ENCODE data around the gene CFAP97. TPM values are rescaled to one million over a fixed set of nuclear protein-coding genes. Genes with fewer than 3 reads are reported as not detected.

CFAP97 gene
- total RNA-seq, 6 experiments from 2014 or later = 11.7 to 25.6 (median 20.5) TPM

DNA sequence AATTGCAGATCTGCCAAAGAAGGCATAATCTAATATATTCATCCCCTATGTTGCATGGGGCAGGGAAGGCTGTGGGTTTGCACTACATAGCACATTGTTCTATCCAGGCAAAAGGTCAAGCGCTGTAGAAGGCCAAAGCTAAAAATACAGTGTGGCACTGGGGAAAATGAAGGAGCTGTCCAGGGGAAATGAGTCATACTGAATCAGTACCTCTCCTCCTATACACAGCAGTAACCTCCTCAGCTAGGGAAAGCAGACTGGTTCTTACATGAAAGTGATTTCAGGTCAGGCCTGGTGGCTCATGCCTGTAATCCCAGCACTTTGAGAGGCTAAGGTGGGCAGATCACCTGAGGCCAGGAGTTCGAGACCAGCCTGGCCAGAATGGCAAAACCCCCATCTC, 91.7 kb downstream of the CFAP97 start:
- Histone ChIP-seq H3K27ac (peak overlapping the region in 1 of 3 donors; percentile 9), H3K9me3 (no peaks in the 10 kb centered on the region), H3K27me3 (no peaks in the 10 kb centered on the region), H3K36me3 (no peaks in the 10 kb centered on the region), H3K4me1 (peaks cover 0 to 43% (median 14%) of the 10 kb centered on the region in 4 donors), H3K4me3 (no peak overlapping the region)
- intact Hi-C loops (cut with DNase I) = no loop called here
- ATAC-seq (peak; percentile 19 to 77 (median 64)), DNase-seq (no peak)
- TF ChIP-seq POLR2A (IDR thresholded peaks at IDR 0.05) = no peak
- TF ChIP-seq, protein P1, sequence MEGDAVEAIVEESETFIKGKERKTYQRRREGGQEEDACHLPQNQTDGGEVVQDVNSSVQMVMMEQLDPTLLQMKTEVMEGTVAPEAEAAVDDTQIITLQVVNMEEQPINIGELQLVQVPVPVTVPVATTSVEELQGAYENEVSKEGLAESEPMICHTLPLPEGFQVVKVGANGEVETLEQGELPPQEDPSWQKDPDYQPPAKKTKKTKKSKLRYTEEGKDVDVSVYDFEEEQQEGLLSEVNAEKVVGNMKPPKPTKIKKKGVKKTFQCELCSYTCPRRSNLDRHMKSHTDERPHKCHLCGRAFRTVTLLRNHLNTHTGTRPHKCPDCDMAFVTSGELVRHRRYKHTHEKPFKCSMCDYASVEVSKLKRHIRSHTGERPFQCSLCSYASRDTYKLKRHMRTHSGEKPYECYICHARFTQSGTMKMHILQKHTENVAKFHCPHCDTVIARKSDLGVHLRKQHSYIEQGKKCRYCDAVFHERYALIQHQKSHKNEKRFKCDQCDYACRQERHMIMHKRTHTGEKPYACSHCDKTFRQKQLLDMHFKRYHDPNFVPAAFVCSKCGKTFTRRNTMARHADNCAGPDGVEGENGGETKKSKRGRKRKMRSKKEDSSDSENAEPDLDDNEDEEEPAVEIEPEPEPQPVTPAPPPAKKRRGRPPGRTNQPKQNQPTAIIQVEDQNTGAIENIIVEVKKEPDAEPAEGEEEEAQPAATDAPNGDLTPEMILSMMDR (IDR thresholded peaks at IDR 0.05) = no peak
- 51% methylated on average over 2 of the region's 2 CpGs for WGBS (ENCODE audit: insufficient coverage, low coverage, low lambda C conversion rate, missing lambda C conversion rate)

DNA sequence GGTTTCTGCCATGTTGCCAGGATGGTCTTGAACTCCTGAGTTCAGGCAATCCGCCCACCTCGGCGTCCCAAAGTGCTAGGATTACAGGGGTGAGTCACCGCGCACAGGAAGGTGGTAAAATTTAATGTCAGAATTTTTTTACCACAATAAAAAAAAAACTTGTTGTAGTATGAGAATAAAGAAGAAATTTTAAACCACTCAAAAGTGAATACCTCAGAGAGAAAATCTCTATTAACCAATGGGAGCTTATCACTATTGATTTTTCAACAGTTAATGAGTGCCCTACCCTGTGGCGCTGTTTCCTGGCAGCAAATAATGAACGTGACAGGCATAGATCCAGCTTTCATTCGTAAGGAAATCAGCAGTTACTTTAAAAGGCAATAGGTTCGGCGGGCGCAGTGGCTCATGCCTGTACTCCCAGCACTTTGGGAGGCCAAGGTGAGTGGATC, 93.4 kb downstream of the CFAP97 start:
- H3K27me3 ChIP-seq = no peaks in the 10 kb centered on the region
- TF ChIP-seq, protein P1 (IDR thresholded peaks at IDR 0.05) = no peak
- TF ChIP-seq POLR2A (IDR thresholded peaks at IDR 0.05) = no peak
- WGBS (ENCODE audit: insufficient coverage, low coverage, low lambda C conversion rate, missing lambda C conversion rate) = 36% methylated on average over 11 of the region's 11 CpGs
- ATAC-seq = peak; percentile 51 to 71 (median 64)
- H3K4me1 ChIP-seq = peaks cover 0 to 37% (median 15%) of the 10 kb centered on the region in 4 donors
- H3K36me3 ChIP-seq = no peaks in the 10 kb centered on the region
- H3K4me3 ChIP-seq = no peak overlapping the region
- H3K9me3 ChIP-seq = no peaks in the 10 kb centered on the region
- intact Hi-C loops (cut with DNase I) = no loop called here
- H3K27ac ChIP-seq = peak overlapping the region in 2 of 3 donors; percentile 73 to 76
- peak; percentile 55 to 77 (median 75) for DNase-seq

DNA sequence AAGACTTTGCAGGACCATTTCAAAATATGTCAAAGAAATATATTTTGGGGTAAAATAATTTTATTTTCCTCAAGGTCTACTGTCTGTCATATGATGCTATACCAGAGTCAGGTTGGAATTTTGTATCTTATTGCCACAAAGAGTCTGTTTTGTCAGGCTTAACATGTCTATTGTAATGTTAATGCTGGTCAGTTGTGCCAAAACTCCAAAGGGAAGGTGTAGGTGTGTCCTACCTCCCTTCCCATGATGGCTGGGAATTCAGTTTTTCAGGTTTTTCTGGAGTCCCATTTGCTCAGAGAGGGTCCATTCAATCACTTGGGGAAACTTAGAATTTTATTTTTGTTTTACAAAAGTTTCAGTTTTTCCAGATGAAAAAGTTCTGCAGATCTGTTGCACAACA, 94.1 kb downstream of the CFAP97 start:
- H3K27ac ChIP-seq = peak overlapping the region in 2 of 3 donors; percentile 73 to 76
- H3K4me1 ChIP-seq = peaks cover 0 to 41% (median 18%) of the 10 kb centered on the region in 4 donors
- DNase-seq (no peak), ATAC-seq (peak in 1 of 4 donors; percentile 2)
- TF ChIP-seq, protein P1 (IDR thresholded peaks at IDR 0.05) = no peak
- no peak for TF ChIP-seq POLR2A (IDR thresholded peaks at IDR 0.05)
- intact Hi-C loops (cut with DNase I) = no loop called here
- H3K9me3 ChIP-seq = no peaks in the 10 kb centered on the region
- no peak overlapping the region for H3K4me3 ChIP-seq
- no peaks in the 10 kb centered on the region for H3K27me3 ChIP-seq
- no peaks in the 10 kb centered on the region for H3K36me3 ChIP-seq

Other genes starting within 250 kb of the CFAP97 start
- not detected for gene HELT, start 185.5 kb downstream of the CFAP97 start, total RNA-seq
- 10 to 100 TPM; 24.1 to 36.7 (median 27.0) TPM for gene SLC25A4, start 60.7 kb downstream of the CFAP97 start, total RNA-seq
- gene SNX25, start 5.6 kb upstream of the CFAP97 start, total RNA-seq = 10 to 100 TPM in 4 of 6 experiments, 1 to 10 TPM in 2; 8.0 to 13.0 (median 10.5) TPM
- gene LRP2BP, start 191.9 kb upstream of the CFAP97 start, total RNA-seq = under 1 TPM; 0.19 to 0.37 (median 0.27) TPM
- 10 to 100 TPM in 2 of 6 experiments, 1 to 10 TPM in 4; 3.9 to 19.0 (median 6.0) TPM for gene ANKRD37, start 192.8 kb upstream of the CFAP97 start, total RNA-seq
- gene UFSP2, start 222.0 kb upstream of the CFAP97 start, total RNA-seq = 10 to 100 TPM; 12.8 to 17.6 (median 14.0) TPM